Fibroblast of lung (primary cell): ENCODE measurements around the gene GMCL2.

ENCODE experiments used
- CTCF ChIP-seq, 2 donors: IDR thresholded peaks in 1 of 2; conservative IDR thresholded peaks in 1 of 2; 1 replicate in 1 of 2; 2 replicates in 1 of 2; pipeline ENCODE4 v1.5.1; 2011 to 2012; ENCODE audit warnings: low read length in 2 of 2, control low read depth in 1 of 2, inconsistent platforms in 1 of 2, low read depth in 1 of 2, mild to moderate bottlenecking in 1 of 2
- EZH2 ChIP-seq: IDR thresholded peaks from 2 replicates; pipeline ENCODE4 v1.5.1; 2012; ENCODE audit warnings: low read length, control low read depth, mild to moderate bottlenecking; ENCODE audit errors: missing control alignments

GRCh38 chr5:178229861-178230260 lies 42.7 kb upstream of the GMCL2 start:
- TF ChIP-seq CTCF (conservative IDR thresholded peaks at IDR 0.05 in 1 of 2, IDR thresholded peaks at IDR 0.05 in 1 of 2; ENCODE audit: low read depth in 1 of 2, low read length in 2 of 2) (no peak), EZH2 (no peak)
